Parathyroid adenoma (tissue), 2 donors: ENCODE measurements around the gene TNS3.
A peak's percentile ranks its signal among the peaks of the same experiment; 100 is the strongest.

Source experiments
- H2AFZ ChIP-seq: fragments of 300-600 bp; sonication (generic); one replicate; pipeline ENCODE4 v1.7.0; 2017; ENCODE audit warnings: antibody characterized with exemption, mild to moderate bottlenecking
- H3K27ac ChIP-seq: fragments of 300-600 bp; sonication (generic); one replicate; pipeline ENCODE4 v1.7.0; 2017
- H3K27me3 ChIP-seq: fragments of 300-600 bp; sonication (generic); one replicate; pipeline ENCODE4 v1.7.0; 2017; ENCODE audit warnings: low read length; ENCODE audit not compliant: control insufficient read depth, insufficient read depth
- H3K36me3 ChIP-seq: fragments of 300-600 bp; sonication (generic); one replicate; pipeline ENCODE4 v1.7.0; 2017; ENCODE audit warnings: low read length; ENCODE audit not compliant: control insufficient read depth, insufficient read depth
- H3K4me1 ChIP-seq: fragments of 300-600 bp; sonication (generic); one replicate; pipeline ENCODE4 v1.7.0; 2017; ENCODE audit warnings: control low read depth
- H3K4me2 ChIP-seq: fragments of 300-600 bp; sonication (generic); one replicate; pipeline ENCODE4 v1.7.0; 2017; ENCODE audit warnings: low read length
- H3K4me3 ChIP-seq: fragments of 300-600 bp; sonication (generic); one replicate; pipeline ENCODE4 v1.7.0; 2017; ENCODE audit warnings: low read depth, low read length
- H3K79me2 ChIP-seq: fragments of 300-600 bp; sonication (generic); one replicate; pipeline ENCODE4 v1.7.0; 2017; ENCODE audit warnings: control low read depth
- H3K9ac ChIP-seq: fragments of 300-600 bp; sonication (generic); one replicate; pipeline ENCODE4 v1.7.0; 2017; ENCODE audit warnings: mild to moderate bottlenecking
- H3K9me3 ChIP-seq: fragments of 300-600 bp; sonication (generic); one replicate; pipeline ENCODE4 v1.7.0; 2017; ENCODE audit warnings: low read length; ENCODE audit not compliant: control insufficient read depth
- CTCF ChIP-seq: fragments of 300-600 bp; sonication (generic); IDR thresholded peaks from one replicate; pipeline ENCODE4 v1.7.0; 2017; ENCODE audit warnings: antibody characterized with exemption, mild to moderate bottlenecking
- donor health status: primary hyperparathyroidism.

TNS3 gene

GRCh38 chr7:47466832-47467231 is 115.1 kb downstream of the TNS3 start:
- no peak overlapping the region for H3K4me2 ChIP-seq
- H3K79me2 ChIP-seq = no peaks in the 10 kb centered on the region
- H3K4me1 ChIP-seq = peaks cover 16% of the 10 kb centered on the region
- H3K4me3 ChIP-seq = no peak overlapping the region
- H3K27ac ChIP-seq = no peak overlapping the region
- no peaks in the 10 kb centered on the region for H3K27me3 ChIP-seq
- no peaks in the 10 kb centered on the region for H3K9me3 ChIP-seq
- no peak overlapping the region for H3K9ac ChIP-seq
- H2AFZ ChIP-seq = no peak overlapping the region
- TF ChIP-seq CTCF = no peak
- H3K36me3 ChIP-seq = no peaks in the 10 kb centered on the region

GRCh38 chr7:47465191-47465590 is 116.7 kb downstream of the TNS3 start:
- Histone ChIP-seq H3K9ac (no peak overlapping the region), H3K4me1 (peaks cover 5% of the 10 kb centered on the region), H3K27ac (peak overlapping the region; percentile 37), H3K4me3 (no peak overlapping the region), H3K4me2 (no peak overlapping the region), H3K36me3 (no peaks in the 10 kb centered on the region), H3K27me3 (no peaks in the 10 kb centered on the region), H2AFZ (no peak overlapping the region), H3K79me2 (no peaks in the 10 kb centered on the region), H3K9me3 (no peaks in the 10 kb centered on the region)
- no peak for TF ChIP-seq CTCF

GRCh38 chr7:47464266-47464665 is 117.6 kb downstream of the TNS3 start:
- Histone ChIP-seq H3K79me2 (no peaks in the 10 kb centered on the region), H3K4me1 (peaks cover 5% of the 10 kb centered on the region)
- no peak for TF ChIP-seq CTCF

GRCh38 chr7:47461746-47462145 is 120.2 kb downstream of the TNS3 start:
- Histone ChIP-seq H3K4me2 (no peak overlapping the region), H3K9me3 (no peaks in the 10 kb centered on the region), H3K9ac (no peak overlapping the region), H3K27me3 (no peaks in the 10 kb centered on the region), H2AFZ (no peak overlapping the region), H3K27ac (no peak overlapping the region), H3K4me3 (no peak overlapping the region), H3K36me3 (no peaks in the 10 kb centered on the region), H3K79me2 (no peaks in the 10 kb centered on the region), H3K4me1 (peaks cover 20% of the 10 kb centered on the region)
- TF ChIP-seq CTCF = no peak

More at GRCh38 chr7:47464266-47464665, 117.6 kb downstream of the TNS3 start:
- no peak overlapping the region for H3K4me3 ChIP-seq
- no peak overlapping the region for H3K4me2 ChIP-seq
- H3K9ac ChIP-seq = no peak overlapping the region
- H3K36me3 ChIP-seq = no peaks in the 10 kb centered on the region
- H3K27me3 ChIP-seq = no peaks in the 10 kb centered on the region
- H3K9me3 ChIP-seq = no peaks in the 10 kb centered on the region
- no peak overlapping the region for H2AFZ ChIP-seq
- no peak overlapping the region for H3K27ac ChIP-seq

- H2AFZ ChIP-seq = no peak overlapping the region
- no peaks in the 10 kb centered on the region for H3K79me2 ChIP-seq
- H3K27ac ChIP-seq = no peak overlapping the region
- no peak overlapping the region for H3K4me2 ChIP-seq
- no peak for TF ChIP-seq CTCF
- peaks cover 20% of the 10 kb centered on the region for H3K4me1 ChIP-seq
- H3K27me3 ChIP-seq = no peaks in the 10 kb centered on the region
- no peak overlapping the region for H3K4me3 ChIP-seq
- H3K36me3 ChIP-seq = no peaks in the 10 kb centered on the region
- H3K9me3 ChIP-seq = no peaks in the 10 kb centered on the region
- H3K9ac ChIP-seq = no peak overlapping the region
Measured at GRCh38 chr7:47461161-47461560, 120.8 kb downstream of the TNS3 start.
